HG02588 (cell line): ENCODE results near the gene TMEM185A.
"Not testable (repeated sequence)": the region's sequence is repeated elsewhere in the genome, so short reads cannot be mapped to it uniquely, and the experiment has no call there.

Experiments used
- ATAC-seq: cut with Tn5 transposase; IDR thresholded peaks from one replicate; pipeline ENCODE4 v1.9.1; 2021; ENCODE audit warnings: mild to moderate bottlenecking, moderate library complexity; ENCODE audit not compliant: unreplicated experiment

TMEM185A gene

DNA sequence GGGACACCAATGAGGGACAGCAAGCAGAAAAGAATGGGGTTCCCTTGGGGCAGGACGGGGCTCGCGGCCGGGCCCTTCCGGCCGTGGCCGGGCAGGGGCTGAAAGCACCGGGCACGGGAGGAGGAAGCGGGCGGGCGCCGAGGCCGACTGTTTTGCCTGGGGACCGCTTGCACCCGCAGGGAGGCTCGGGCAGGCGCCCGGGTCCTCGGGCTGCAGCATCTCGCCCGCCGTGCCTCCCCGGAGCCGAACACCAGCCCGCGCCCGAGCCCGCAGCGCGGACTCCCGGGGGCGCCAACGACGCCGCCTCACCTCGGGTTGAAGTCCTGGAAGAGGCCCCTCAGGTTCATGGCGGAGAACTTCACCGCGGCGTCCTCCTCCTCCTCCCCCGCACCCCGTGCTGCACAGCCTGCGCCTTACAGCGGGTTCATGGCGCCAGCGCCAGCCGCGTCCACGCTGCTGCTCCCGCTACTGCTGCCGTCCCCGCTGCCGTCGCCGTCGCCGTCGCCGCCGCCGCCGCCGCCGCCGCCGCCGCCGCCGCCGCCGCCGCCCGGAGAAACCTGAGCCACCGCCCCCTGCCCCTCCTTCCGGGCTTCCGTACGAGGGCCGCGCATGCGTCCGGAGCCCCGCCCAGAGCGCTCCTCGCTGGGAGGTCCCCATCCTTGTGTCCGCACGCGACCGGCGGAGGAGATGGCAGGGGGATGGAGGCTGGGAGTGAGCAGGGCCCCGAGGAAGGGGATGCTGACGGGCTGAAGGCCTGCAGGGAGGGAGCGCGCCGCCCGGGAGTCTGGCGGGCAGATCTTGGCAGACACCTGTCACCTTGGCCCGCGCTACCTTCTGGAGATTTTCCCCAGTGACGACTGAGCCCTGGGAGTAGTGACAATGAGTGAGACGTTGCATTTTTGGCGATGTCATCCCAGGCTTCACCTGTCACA, at the start of gene TMEM185A:
TSS of gene TMEM185A (minus strand) at position 559 of the 932 bp plus-strand sequence. CDS start at position 347, 212 bp downstream.
- ATAC-seq: peak; percentile 85

DNA sequence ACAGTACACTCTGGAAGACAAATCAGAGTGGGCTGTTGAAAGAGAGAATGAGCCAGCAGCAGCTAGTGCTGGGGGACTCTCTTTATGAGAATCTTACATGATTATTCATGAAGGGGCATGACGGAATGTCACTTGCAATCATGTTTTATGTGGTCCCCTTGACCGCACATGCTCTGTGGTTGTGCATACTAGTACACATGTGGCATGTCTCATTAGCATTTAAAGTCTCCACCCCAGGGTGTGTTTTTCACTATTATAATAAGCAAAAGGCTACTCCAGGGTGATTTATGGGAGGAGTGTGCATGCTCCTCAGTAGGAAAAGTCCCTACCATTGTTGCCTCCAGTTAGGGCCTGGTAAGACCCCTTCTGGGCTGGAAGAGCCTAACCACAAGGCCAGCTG, 49.6 kb upstream of the TMEM185A start:
- ATAC-seq: no peak

DNA sequence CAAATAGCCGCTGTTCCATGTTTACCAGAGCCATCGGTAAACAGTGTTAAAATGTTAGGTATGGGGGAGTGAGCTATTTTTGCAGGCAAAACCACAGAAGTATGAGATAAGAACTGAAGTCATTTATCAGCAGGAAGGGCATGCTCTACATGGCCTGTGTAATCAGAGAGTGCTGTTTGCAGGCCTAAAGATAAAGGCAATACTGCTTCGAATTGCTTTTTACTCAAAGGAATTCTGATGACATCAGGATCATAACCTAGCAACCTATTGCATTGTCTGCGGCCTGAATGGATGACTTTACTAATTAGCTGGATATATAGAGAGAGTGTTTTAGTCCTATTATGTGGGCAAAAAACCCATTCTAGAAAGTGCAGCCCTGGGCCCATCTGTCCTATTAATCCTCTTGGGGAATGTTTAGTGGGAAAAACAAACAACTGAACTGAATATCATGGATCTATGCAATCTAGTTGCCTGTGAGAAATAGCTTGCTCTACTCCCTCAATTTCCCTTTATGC, 47.6 kb upstream of the TMEM185A start:
- ATAC-seq: not testable (repeated sequence)

DNA sequence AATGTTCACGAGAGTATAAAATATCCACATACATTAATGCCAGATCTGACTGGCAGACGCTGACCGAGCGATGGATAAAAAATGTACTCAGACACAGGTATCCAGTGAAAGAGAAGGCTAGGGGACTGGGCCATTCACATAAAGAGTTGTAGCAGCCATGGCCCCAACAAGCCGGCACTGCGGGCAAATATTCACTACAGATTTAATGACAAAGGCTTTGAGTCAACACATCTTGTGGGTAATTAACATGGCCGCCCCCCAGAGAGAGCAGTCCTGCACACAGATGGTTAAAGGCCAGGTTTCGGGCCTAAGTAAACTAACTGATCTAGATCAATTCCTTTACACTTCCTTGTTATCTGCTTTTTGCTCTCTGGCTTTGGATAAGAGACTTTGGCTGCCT, 44.0 kb upstream of the TMEM185A start:
- not testable (repeated sequence) for ATAC-seq

DNA sequence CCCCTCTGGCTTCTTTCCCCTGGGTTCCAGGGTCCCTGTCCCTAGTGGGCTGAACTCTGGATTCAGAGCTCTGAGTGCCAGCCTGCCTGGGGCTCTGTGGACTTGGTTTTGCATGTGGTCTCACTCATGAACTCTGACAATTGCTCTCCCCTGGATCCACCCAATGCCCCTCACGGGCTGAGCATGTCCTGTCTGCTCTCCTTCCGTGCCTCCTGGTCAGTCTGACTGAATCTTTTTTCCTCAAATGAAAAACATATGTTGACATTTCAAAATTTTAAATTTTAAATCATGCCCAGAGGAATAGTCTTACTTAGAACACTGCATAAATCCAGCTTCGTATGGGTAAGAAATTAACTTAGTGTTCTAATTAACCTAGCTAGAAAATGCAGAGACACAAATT, 43.5 kb upstream of the TMEM185A start:
- not testable (repeated sequence) for ATAC-seq

DNA sequence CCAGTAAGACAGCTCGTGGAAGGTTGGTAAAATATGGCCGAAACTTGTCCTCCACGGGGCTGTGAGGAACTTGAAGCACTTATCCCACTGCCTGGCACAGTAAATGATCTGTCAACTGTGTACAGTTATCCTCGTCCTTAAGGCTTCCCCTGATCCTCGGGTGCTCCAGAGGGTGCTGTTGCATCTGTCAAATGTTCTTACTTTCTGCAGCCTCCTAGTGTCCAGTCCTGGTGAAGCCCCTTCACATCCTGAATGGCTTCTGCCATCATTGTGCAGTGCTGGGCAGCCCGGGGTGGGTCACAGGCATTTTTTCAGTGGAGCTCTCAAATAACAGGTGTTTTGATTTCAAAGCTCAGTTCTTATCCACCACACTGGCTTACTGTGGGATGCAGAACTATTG, 29.0 kb upstream of the TMEM185A start:
- ATAC-seq: not testable (repeated sequence)

DNA sequence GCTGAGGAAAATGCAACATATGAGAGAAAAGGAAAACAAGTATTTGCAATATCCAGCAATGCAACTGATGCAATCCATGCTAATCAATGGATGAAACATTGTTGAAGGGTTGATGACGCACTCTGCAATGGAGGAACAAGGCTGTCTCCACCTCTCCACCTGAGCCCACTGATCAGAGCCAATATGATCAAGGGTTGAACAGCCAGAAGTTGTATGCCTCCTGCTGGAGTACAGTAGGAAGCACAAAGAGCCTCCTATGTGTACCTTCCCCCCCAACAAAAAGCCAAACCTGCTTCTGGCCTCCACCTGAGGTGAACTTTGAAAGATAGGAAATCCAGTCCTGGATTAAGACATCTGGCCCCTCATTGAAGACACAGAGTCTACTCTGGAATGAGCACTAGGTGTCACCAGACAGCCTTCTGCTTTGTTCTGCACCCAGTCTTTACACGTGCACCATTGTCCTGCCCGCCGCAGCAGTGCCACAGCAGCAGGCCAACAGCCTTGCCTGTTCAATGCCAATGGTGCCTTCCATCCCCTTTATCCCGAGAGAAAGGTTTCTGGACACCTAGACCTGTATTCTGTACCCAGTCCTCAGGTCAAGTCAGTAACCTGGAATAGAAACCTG, 24.8 kb upstream of the TMEM185A start:
- ATAC-seq: not testable (repeated sequence)

DNA sequence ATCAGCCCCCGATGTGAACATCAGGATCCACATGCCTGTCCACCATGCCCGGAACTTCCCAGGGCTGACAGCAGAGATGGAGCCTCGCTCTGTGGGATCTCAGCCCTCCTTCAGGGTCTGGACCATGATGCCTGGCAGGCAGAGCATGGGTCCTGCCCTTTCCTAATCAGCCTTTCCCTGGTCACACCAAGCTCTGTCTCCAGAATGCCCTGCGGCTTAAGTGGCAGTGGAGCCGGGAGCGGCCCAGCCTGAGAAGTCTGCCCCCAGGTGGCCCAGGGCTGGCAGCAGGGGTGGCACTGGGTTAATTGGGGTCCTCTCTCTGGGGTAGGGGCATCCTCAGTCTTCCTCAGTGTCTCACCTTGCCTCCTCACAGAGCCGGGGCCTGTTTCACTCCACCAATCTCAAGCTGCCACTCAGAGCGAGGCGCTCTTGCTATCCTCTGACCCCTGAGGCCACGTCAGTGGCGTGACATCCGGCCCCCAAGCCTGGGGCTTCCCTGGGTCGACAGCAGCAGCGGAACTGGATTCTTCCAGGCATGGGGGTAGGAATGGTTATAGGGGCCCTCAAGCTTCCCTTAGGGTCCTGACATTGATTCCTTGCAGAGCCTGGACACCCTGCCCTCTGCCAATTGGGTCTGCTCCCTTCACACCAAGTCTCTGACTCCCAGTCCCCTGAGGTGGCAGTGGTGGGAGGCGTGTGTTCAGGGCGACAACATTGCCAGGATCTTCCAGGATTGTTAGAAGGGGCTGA, 20.8 kb upstream of the TMEM185A start:
- ATAC-seq: no peak

DNA sequence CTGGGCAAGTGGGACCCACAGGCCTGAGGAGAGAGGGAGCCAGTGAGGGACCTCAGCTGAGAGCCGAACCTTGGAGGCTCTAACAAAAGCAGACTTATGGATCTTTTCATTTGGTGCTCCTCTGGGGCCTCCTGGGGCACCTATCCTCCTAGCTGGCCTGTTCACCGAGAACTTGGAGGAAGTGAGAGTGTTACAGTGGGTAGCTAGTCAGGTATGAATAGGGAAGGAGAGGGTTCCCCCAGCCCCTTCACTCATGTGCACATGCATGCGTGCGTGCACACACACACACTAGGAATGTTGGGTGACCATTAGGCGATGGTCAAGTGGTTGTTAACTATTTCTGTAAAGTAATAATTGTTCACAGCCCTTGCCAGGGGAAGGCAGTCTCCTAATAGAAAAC, 18.6 kb upstream of the TMEM185A start:
- no peak for ATAC-seq

DNA sequence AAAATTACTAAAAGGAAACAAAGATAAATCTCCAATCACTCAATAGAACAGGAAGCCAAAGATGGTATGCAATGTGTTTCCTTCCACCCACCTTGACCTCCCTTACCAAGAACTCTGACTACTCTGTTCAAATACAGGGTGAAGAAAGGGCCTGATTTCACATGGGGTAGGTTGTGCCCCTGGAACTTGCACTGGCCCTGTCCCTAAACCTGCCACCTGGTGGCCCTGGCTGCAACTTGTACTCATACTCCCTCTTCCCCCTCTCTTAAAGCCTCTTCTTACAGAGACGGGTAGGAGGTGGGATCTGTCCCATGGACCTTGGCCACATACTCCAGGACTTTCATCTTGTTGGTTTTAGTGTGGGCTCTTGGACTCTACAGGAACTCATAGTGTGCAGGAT, 17.3 kb upstream of the TMEM185A start:
- ATAC-seq: no peak

DNA sequence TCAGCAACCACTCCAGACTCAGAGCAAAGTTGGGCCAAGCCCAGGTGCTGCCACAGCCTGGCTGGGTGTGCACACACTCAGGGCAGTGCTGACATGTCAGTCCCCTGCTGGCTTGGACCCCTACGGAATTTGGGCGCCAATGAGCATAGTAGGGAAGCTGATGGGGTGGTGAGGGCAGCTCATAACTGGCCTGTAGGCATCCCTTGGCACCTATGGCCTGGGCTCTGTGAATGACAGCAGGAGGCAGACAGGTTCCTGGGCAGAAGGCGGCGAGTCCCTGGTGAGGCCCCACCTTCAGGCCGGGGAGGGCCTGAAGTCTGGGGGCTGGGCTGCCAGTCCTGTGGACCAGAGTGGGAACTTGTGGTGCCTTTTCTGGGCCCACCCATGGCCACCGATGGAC, 15.9 kb upstream of the TMEM185A start:
- no peak for ATAC-seq

DNA sequence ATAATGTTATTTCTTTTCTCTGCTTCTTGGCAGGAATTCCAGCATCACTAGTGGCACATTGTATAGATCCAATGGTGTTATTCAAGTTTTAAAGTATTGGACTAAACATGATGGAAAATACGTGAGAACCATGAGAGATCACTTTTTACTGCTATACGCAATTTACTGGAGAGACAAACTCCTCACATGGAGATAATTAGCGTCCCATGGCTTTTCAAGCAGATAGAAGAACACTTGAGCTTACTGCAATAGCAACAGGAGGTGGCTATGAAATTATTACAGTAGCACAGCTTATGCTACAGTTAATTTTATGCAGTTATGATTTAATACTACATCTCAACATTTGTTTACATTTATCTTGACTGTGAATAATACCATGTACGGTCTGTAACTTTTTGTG, 11.9 kb upstream of the TMEM185A start:
- no peak for ATAC-seq

DNA sequence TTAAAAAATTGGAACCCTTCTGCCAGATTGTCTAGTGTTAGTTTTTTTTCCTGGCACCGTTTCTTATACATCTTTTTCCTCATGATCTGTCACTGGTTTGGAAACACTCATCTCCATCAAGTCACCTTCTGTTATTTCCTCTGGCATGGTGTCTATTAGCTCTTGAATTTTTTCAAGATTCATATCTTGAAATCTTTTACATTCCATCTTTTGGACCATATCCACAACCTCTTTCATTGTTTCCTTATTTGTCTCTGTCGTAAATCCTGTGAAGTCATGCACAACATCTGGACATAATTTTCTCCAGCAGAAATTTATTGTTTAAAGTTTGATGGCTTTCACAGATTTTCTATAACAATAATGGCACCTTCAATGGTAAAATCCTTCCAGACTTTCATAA, 10.2 kb upstream of the TMEM185A start:
- no peak for ATAC-seq

DNA sequence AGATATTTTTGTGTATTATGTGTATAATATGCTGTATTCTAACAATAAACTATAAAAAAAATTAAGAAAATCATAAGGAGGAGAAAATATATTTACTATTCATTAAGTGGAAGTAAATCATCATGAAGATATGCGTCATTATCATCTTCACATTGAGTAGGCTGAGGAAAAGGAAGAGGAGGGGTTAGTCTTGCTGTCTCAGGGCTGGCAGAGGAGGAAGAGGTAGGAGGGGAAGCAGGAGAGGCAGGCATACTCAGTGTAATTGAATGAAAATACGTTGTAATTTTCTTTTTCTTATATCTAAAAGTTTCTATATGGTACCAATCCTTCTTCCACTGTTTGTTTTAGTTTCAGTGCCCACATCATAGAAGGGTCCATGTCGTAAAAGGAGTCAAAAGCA, 9.8 kb upstream of the TMEM185A start:
- ATAC-seq: no peak

DNA sequence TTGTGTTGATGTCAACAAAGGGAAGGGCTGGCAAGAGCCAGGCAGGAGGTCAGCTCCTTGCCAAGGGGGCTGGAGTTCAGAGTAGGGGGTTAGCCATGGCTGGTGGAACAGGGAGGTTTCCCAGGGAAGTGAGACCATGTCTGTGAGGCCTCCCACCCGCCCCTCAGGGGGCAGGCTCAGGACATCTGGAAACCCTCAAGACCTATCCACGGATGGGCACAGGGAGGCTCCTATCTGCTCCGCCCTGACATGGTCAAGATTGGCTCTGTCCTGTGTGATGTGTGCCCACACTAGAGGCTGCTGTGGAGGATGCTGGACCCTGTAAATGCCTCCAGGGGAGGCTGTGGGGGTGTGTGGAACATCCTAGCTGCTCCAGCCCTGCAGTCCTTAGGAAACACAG, 8.0 kb upstream of the TMEM185A start:
- no peak for ATAC-seq

DNA sequence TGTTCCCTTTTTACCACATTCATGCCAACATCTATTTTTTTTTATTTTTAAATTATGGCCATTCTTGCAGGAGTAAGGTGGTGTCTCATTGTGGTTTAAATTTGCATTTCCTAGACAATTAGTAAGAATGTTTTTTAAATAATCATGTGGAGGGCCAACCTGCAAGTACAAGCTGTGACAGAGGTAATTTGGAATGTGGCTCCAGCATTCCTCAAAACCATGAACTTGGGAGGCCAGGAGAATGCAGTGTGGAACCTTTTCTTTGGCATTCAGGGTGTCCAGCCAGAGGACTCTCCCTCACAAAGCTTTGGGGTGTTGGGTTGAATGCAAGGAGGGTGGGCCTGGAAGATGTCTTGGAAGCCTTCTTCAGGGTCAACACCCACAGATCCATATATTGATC, 7.3 kb upstream of the TMEM185A start:
- ATAC-seq: no peak

DNA sequence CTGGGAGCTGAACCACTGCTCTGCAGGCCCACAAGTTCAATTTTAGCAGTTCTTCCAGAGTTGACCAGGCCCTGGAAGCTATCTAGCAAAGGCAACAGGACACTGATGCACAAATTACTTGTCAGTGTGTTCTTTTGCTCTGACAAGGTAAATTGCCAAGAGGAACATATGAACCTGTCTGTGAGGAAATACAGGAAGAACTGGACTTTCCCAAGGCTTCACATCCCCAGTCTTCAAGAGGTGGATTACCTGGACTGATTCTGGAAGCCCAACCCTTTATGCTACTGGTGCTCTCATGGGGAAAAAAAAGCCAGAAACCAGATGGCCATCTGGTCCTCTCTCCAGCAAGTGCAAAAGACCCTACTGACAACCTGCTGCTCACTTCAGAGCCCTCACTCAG, 1.9 kb upstream of the TMEM185A start:
- no peak for ATAC-seq

DNA sequence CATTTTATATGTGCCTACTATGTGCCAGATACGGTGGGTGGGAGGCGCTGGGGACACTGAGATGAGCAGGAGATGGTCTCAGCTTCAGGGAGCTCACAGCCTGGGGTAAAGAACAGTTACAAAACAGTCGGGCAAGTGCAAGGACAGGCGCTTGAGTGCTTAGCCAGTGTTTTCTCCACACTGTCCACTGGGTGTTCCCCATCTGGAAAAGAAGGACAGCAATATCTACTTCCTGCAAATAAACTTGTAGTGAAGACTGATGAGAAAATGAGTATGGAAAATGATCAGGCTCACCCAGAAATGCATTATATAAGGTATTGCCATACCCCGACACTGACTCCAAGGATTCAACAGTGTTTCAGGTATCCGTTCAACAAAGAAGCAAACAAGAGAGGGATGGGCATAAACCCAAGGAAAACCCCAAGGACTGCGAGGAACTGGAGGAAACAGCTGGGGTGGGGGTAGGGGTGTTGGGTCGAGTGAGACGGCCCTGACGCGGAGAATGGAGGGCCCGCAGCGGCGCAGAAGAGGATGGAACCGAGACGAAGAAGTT, 835 bp downstream of the TMEM185A start:
- ATAC-seq: no peak

DNA sequence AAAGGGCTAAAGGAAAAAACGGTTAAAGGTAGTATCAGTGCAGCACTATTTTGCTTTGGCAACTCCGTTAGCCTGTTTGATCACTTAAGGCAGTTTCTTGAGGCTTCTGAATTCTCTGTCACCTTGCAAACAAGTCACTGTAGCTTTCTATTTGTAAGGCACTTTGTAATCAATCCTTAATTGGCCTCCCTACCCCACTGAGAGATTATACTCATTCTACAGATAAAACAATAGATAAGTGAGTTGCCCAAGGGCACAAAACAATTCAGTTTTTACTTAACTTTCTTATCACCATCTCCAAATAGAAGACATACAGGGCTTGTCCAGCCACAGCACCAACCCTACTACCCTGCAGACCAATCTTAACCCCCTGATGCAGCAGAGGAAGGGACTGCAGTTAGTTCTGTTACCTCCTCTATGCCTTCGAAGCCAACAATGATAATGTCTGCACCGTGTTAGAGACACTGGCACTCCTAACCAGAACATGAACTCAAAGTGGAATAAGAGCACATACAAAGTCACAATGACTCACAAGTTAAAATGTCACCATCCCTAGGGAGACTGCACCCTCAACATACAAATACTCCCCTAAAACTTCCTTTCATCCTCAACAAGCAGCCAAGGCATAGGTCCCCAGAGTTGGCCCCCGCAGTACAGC, 1.7 kb downstream of the TMEM185A start:
- no peak for ATAC-seq

DNA sequence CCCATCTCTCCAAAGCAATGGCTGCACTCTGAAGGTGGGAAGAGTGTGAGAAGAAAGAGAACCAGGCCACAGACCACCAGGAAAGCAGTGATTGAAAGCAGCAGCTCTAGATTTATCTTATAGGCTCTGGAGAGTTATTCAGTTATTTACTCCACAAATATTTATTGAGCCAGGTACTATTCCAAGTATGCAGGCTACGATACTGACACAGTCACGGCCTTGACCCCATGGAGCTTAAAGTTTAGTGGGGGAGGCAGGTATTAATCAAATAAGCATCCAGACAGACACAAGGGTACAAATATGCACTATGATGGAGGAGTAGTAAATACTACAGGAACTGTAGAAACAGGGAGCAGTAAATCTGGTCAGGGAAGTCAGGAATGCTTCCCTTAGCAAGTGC, 2.8 kb downstream of the TMEM185A start:
- no peak for ATAC-seq

DNA sequence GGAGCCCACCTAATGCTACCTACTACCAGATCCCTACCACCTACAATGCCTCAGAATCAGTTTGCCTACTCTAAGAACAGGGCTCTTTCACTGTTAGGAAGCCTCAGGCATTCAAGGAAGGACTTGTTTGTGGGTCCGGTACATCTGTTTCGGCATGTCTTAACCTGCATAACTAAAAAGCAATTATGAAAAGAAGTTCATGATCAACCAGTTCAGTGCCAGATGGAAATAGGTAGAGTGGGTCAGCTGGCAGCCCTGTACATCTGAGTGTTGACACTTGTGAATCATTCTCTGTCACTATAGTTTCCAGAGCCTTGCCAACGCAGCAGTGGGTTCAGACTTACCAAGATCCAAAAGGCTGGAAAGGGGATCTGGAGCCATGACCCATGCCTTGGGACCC, 3.3 kb downstream of the TMEM185A start:
- ATAC-seq: no peak
